ENCODE data around the gene HBZ.
A peak's percentile ranks its signal among the peaks of the same experiment; 100 is the strongest.
"Not testable (repeated sequence)": the region's sequence is repeated elsewhere in the genome, so short reads cannot be mapped to it uniquely, and the experiment has no call there.

The HBZ gene

GRCh38 chr16:133716-134115 lies 18.7 kb upstream of the HBZ start:
- DNase-seq (ENCODE audit: low read depth) = no peak

- peak; percentile 27 for DNase-seq (ENCODE audit: low read depth)
Observed at GRCh38 chr16:138049-138417, 14.4 kb upstream of the HBZ start.

- DNase-seq (ENCODE audit: low read depth) = no peak
Observed at GRCh38 chr16:140175-140857, 12.1 kb upstream of the HBZ start.

- no peak for DNase-seq (ENCODE audit: low read depth)
Observed at GRCh38 chr16:142405-142967, 10.0 kb upstream of the HBZ start.

- DNase-seq (ENCODE audit: low read depth) = no peak
Observed at GRCh38 chr16:143047-143446, 9.4 kb upstream of the HBZ start.

- no peak for DNase-seq (ENCODE audit: low read depth)
Observed at GRCh38 chr16:143456-143855, 9.0 kb upstream of the HBZ start.

GRCh38 chr16:144797-145252 lies 7.6 kb upstream of the HBZ start:
- DNase-seq (ENCODE audit: low read depth) = no peak

- DNase-seq (ENCODE audit: low read depth) = no peak
Observed at GRCh38 chr16:146646-147045, 5.8 kb upstream of the HBZ start.

GRCh38 chr16:149024-149660 lies 3.3 kb upstream of the HBZ start:
- peak; percentile 31 for DNase-seq (ENCODE audit: low read depth)

GRCh38 chr16:153129-153521 lies 681 bp downstream of the HBZ start:
- not testable (repeated sequence) for DNase-seq (ENCODE audit: low read depth)

- DNase-seq (ENCODE audit: low read depth) = not testable (repeated sequence)
Observed at GRCh38 chr16:153550-154216, 1.2 kb downstream of the HBZ start.

- no peak for DNase-seq (ENCODE audit: low read depth)
Observed at GRCh38 chr16:154217-155030, 2.0 kb downstream of the HBZ start.

GRCh38 chr16:155031-155398 lies 2.6 kb downstream of the HBZ start:
- no peak for DNase-seq (ENCODE audit: low read depth)

GRCh38 chr16:159136-159849 lies 6.8 kb downstream of the HBZ start:
- DNase-seq (ENCODE audit: low read depth) = no peak

GRCh38 chr16:160242-160641 lies 7.8 kb downstream of the HBZ start:
- not testable (repeated sequence) for DNase-seq (ENCODE audit: low read depth)

- DNase-seq (ENCODE audit: low read depth) = no peak
Observed at GRCh38 chr16:160691-161190, 8.3 kb downstream of the HBZ start.

- DNase-seq (ENCODE audit: low read depth) = no peak
Observed at GRCh38 chr16:162271-162991, 10.0 kb downstream of the HBZ start.

- DNase-seq (ENCODE audit: low read depth) = not testable (repeated sequence)
Observed at GRCh38 chr16:163139-163538, 10.7 kb downstream of the HBZ start.

- not testable (repeated sequence) for DNase-seq (ENCODE audit: low read depth)
Observed at GRCh38 chr16:163696-164095, 11.3 kb downstream of the HBZ start.

GRCh38 chr16:164134-164823 lies 11.8 kb downstream of the HBZ start:
- not testable (repeated sequence) for DNase-seq (ENCODE audit: low read depth)
